Putamen (tissue), 1 donor: Measurements from ENCODE around the gene CBLIF.
"Not testable (repeated sequence)": the region's sequence is repeated elsewhere in the genome, so short reads cannot be mapped to it uniquely, and the experiment has no call there.

ENCODE experiments used
- DNase-seq: peaks from one replicate; pipeline ENCODE4 v3.0.0-alpha.2; 2016; ENCODE audit warnings: low spot score

Gene CBLIF

DNA sequence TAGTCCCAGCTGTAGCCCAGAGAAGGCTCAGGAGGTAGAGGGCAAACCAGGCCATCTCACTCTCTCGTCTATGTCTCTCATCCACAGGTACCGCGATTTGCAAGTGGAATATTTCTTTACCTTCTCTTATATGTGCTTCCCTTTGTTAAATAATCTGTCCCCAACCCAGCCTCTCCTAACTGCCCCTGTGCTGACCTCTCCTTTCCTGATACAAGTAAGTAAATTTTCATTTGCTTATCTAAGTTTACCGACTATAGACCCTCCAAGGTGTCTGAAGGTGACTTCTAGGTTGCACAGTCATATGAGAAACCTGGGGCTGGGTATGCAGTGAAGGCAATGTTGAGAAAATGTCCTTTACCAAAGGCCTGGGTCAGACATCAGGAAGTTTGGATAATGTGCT, at the start of gene CBLIF:
Gene CBLIF, minus strand, starts transcription at position 101 of the 400 bp plus-strand sequence. Its CDS starts 46 bp downstream, at position 55.
- DNase-seq = no peak

DNA sequence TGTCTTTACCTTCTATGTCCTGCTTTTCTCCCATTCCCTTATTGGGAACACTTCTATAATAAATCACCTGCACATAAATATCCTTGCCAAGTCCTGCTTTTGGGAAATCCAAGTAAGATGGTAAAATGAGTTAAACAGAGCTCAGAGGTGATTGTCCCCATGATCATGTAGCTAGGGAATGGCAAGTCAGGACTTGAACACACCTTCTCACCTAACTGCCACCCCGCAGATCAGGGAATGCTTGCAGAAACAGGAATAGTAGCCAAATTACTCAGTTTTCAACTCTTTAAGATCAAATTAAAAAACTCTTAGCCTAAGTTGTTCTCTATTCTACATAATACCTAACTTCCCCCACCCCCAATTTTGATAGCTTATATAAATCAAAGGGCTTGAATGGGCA, 49.3 kb upstream of the CBLIF start:
- DNase-seq = no peak

DNA sequence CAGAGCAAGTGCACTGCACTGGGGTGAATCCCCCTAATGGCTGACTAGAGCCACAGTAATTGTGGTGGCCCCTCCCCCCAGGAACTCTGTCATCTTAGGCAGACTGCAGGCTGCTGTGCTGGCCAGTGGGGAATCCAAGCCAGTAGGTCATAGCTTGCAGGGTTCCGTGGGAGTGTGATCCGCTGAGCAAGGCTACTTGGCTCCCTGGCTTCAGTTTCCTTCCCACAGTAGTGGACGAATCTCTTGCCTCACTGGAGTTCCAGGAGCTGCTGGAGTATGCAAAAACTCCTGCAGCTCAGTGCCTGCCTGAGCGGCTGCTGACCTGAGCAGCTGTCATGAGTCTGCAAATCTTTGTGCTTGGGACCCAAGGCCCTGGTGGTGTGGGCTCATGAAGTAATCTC, 46.5 kb upstream of the CBLIF start:
- no peak for DNase-seq

DNA sequence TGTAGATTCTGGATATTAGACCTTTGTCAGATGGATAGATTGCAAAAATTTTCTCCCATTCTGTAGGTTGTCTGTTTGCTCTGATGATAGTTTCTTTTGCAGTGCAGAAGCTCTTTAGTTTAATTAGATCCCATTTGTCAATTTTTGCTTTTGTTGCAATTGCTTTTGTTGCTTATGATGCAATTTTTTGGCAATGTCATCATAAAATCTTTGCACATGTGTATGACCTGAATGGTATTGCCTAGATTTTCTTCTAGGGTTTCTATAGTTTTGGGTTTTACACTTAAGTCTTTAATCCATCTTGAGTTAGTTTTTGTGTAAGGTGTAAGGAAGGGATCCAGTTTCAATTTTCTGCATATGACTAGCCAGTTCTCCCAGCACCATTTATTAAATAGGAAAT, 41.9 kb upstream of the CBLIF start:
- DNase-seq = not testable (repeated sequence)

DNA sequence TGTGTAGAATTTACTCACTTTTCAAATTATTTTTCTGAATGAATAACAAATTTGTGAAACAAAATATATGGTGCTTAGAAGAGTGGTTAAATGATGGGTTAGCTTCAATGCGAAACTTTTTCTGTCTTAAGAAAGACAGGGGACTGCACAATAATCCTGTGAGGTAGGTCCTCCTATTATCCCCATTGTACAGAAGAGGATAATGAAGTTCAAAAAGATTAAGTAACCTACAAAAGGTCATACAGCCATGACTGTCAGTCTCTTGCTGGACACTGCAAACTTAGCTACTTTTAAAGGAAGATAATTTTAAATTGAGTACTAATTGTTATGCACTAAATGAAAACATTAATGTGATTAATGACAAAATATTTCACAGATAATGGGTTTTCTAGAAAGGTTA, 38.3 kb upstream of the CBLIF start:
- no peak for DNase-seq

DNA sequence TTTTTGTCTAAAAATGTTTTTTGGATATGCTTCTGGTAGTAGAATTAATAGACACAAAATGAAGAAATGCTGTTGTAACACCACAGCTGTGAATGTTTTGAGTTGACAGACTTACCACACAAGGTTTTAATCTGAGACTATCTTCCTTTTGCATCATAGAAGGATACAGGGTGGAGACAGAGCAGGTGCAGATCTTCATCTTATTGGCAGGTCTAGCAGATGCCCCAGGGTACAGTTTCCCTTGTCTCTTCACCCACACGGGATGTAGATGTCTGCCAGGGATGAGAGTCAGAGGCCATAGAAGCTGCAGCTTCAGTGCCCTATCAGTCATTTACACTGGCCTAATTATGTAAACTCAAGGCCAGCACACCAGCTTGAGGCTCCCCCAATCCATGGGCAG, 34.3 kb upstream of the CBLIF start:
- DNase-seq = no peak

DNA sequence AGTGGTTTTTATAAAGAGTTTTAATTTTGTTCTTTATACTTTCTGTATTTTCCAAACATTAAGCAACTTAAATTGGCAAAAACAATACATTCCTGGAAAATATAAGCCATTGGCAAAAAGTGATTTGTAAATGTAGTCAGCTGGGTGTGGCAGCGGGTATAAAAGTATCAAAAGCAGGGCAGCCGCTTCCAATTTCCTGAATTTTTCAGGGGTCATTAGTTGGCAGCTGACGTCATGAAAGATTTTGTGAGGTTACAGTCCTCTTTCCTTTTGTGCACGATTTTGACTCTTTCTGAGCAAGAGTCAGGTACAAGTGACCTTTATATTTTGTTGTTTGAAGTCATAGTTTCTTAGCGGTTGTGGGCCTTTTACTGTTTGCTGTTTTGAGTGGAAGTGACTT, 33.3 kb upstream of the CBLIF start, which contains the start of gene OOSP3:
Gene OOSP3, plus strand, starts transcription at position 208 of the 400 bp plus-strand sequence. Its CDS starts 27 bp downstream, at position 235.
- DNase-seq = no peak

DNA sequence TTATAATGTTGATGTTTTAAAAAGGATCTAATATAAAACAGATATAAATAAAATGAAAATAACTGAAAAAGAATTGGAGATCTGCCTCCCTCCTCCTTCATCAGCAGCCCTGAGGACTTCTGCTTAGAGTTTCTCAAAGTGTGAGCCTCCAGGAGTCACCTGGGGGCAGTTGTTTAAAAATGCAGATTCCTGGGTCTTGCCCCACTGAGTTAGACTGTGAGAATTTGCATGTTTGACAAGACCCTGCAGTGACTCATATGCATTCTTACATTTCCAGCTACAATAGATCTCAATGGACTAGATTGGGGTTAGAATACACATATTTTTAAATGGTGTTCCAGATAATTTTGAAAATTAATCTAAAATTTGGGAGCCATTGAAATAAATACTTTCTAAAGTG, 32.5 kb upstream of the CBLIF start:
- no peak for DNase-seq

DNA sequence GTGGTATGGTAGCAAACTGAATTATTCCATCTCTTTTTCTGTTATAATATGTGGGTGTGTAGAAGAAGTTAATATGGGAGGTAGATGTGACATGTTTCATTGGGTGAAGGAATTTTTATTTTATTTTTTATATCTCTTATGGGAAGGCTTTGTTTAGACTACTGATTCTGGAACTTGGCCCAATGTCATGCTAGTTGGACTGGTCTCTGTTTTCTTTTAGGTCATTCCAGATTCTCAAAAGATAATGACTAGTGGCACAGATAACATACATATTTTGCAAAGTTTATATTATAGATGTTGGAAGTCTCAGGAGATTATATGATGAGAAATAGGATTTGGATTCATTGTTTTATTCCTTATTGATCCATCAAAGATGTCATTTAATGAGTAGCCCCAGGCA, 32.0 kb upstream of the CBLIF start:
- DNase-seq = no peak

DNA sequence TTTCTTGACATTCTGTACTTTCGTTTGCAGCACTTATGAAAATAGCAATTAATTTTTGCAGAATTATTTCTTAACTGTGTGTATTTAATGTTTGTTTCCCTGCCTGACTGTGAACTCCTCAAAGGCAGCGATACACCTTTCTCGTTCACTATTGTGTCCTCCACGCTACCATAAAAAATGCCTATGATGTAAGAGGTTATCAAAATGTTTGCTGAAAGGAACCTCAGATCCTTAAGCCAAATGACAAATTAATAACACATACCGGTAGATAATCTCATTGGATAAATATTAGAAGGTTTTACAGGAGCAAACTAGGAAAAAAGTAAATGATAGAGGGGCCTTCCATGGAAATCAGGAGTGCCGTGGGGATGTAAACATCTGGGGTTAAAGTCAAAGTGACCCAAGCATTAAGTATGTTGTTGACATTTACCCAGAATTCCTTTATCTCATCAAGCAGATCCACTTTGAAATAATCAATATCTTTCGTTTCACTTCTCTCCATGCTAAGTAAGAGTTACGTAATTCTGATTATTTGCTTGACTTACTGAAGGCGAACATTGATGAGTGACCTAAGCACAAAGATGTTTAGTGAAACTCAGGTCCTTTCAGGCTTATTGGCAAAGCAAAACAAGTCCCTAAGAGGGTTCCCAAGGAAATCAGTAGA, 30.7 kb upstream of the CBLIF start:
- DNase-seq = no peak

DNA sequence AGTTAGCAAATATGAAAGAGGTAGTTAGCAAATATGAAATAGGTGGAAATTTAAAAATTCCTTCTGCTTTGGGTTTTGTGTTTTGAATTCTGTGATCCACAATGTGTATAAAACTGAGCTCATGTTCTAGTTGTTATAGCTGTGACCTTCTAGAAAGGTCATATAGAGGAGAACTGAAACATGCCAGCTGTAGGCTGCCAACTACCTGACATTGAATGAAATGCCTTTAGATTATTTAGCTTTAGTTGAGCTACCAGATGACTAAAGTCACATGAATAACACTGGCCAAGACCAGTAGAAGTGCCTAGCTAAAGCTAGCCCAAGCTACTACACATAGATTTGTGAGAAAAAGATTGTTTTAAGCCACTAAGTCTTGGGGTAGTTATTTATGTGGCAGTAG, 26.8 kb upstream of the CBLIF start:
- no peak for DNase-seq

DNA sequence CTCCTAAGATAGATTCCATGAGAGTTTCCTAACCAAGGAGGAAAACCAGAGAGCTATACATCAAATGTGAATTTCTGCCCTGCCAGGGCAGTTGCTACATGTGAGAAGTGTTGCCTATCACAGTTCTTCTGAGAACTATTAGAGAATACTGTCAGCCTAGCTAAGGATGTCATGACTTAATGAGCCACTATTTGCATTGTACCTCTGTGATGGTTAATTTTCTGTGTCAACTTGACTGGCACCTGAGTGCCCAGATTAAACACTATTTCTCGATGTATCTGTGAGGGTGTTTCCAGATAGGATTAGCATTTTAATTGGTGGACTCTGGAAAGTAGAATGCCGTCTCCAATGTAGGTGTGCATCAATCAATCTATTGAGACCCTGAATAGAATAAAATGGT, 22.6 kb upstream of the CBLIF start:
- DNase-seq = no peak

DNA sequence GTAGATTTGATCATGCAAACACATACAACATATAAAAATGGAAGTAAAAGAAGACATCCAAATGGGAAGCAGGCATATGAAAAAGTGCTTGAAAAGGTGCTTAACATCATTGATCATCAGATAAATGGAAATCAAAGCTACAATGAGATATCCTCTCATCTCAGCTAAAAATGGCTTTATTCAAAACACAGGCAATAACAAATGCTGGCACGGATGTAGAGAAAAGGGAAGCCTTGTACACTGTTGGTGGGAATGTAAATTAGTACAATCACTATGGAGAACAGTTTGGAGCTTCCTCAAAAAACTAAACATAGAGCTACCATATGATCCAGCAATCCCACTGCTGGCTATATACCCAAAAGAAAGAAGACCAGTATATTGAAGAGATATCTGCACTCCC, 21.5 kb upstream of the CBLIF start:
- no peak for DNase-seq

DNA sequence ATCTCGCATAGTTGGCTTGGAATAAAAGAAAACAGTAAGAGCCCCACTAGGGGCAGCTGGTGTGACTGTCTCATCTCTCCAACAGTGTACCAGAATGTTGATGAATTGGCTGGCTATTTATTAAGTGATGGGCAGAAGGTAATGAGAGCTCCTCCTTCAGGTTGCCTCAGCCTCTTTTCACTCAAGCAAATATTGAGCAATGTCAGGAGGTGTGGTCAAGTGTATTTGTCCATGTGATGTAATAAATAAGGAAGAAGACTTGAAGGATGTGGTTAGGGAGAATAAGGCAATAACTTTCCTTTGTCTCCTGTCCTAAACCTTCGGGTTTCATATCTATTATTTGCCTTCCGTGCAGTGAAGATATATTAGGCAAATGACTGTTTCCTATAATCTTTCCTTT, 21.1 kb upstream of the CBLIF start, which contains the start of gene TCN1:
Gene TCN1, minus strand, starts transcription at position 91 of the 400 bp plus-strand sequence. Its CDS starts 17 bp downstream, at position 74.
- no peak for DNase-seq

DNA sequence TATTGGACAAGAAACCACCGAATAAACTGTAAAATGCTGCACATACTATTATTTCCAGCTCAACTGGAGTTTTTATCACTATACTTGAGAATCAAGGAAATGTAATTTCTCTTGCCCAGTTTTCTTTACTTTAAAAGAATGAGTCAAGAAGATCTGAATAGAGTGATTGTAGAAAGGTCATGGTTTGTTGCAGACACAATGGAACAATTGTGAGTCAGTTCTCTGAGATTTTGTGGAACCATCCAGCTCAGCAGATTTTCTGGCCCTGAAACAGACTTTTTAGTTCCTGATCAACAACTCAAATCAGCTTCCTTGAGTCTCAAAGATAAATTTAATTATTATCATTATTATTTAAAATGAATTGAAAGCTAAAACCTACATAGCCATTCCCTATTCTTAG, 19.7 kb upstream of the CBLIF start:
- no peak for DNase-seq

DNA sequence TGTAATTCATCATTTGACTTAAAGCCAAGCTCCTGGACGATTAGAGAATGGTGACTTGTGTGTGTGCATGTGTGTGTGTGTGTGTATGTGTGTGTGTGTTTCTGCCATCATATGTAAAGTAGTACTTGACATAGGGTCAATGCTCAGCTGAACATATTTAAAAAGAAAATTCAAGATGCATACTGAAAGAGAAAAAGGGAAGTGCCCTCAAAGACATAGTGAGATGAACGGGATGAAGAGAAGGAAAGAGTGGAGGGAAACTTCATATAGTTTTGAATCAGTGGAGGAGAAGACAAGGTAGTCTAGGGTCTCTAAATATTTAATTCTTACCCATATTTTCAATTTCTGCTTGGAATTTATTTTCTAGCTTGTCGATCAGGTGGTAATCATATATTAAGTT, 17.0 kb upstream of the CBLIF start:
- DNase-seq = no peak

DNA sequence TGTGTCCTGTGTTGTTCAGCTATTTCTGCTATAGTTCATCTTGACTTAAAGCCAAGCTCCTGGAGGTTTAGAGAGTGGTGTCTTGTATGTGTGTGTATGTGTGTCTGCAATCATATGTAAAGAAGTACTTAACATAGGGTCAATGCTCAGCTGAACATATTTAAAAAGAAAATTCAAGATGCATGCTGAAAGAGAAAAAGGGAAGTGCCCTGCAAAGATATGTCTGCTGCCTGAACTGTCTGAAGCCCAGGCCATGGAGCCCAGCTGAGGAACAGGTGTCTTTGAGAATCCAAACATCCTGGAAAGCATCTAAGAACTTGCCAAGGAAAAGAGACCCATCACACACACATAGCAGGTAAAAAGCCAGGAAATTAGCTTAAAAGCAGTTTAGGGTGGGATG, 14.4 kb upstream of the CBLIF start:
- no peak for DNase-seq

DNA sequence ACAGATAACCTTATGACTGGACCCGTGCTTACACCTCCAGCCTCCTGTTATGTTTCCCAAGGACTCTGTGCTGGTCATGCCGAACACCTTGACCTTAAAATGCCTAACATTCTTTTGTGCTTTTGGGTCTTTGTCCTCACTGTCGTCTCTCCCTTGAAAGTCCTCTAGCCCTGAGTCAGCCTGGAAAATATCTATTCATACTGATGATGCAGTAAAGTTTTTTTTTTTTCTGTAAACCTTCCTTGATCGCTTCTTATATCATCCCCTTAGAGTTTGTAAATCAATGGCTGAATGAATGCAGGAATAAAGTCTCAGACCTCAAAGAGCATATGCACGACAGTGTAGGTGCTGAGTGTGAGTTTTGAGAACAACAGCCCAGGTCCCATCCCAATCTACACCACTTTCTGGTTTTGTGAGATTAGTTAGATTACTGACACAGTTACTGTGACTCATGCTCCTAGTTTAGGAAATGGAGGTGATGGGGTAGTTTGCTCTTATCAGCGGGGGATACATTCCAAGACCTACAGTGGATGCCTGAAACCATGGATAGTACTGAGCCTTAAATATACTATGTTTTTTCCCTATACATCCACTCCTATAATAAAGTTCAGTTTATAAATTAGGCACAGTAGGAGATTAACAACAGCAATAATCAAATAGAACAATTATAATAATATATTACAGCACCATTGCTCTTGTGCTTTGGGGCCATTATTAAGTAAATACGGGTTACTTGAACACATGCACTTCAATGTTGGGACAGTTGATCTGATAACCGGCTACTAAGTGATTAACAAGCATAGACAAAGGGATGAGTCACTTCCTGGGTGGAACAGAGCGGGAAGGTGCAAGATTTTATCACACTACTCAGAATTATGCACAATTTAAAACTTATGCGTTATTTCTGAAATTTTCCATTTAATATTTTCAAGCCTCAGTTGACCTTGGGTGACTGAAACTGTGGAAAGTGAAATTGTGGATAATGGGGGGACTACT, 12.4 kb upstream of the CBLIF start:
- DNase-seq = no peak

DNA sequence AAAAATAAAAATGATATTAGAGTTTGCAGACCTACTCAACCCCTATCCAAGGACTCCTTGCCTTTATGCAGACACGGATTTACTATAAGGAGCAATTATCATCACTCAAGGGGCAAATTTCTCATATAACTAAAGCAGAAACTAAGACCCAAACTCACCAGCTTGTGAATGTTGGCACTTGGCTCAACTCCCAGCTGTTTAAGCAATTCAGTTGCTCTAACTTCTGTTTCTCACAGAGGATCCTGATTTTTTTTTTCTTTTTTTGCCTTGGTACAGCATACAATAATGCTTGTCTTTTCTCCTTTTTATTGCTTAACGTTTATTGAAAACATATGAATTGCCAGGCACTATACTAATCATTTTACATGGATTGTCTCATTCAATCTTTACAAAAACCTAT, 9.6 kb upstream of the CBLIF start:
- DNase-seq = no peak

DNA sequence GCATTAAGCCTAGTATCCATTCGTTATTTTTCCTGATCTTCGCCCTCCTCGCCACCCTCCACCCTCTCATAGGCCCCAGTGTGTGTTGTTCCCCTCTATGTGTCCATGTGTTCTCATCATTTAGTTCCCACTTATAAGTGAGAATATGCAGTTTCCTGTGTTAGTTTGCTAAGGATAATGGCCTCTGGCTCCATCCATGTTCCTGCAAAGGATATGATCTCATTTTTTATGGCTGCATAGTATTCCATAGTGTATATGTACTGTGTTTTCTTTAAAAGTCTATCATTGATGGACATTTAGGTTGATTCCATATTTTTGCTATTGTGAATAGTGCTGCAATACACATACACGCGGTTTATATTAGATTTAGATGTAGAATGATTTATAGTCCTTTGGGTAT, 6.1 kb upstream of the CBLIF start:
- DNase-seq = not testable (repeated sequence)

DNA sequence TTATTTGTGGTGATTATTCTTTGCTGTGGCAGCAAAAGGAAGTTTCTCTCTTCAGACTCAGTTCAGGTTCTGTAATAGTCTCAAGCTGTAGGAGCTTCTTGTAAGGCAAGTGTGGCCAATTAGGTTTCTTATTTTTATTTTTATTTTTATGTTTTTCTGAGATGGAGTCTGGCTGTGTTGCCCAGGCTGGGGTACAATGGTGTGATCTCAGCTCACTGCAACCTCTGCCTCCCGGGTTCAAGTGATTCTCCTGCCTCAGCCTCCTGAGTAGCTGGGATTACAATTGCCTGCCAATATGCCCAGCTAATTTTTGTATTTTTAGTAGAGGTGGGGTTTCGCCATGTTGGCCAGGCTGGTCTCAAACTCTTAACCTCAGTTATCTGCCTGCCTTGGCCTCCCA, 4.3 kb upstream of the CBLIF start:
- not testable (repeated sequence) for DNase-seq

DNA sequence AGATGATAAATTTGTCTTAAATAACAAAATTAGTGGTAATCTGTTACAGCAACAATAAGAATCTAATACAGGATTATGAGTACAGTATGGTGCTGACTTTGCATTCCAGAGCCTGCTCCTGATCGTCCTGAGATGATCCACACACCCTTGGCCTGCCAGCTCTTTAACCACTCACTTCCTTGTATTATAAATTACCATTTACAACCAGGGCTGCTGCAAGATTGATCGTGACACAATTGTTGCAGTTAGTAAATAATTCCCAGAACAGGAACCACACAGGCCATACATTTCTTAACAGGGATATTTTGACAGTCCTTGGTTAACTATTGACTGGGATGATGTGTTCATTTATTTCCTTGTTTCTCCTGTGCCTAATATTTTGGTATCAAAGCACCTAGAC, 3.8 kb upstream of the CBLIF start:
- DNase-seq = no peak

DNA sequence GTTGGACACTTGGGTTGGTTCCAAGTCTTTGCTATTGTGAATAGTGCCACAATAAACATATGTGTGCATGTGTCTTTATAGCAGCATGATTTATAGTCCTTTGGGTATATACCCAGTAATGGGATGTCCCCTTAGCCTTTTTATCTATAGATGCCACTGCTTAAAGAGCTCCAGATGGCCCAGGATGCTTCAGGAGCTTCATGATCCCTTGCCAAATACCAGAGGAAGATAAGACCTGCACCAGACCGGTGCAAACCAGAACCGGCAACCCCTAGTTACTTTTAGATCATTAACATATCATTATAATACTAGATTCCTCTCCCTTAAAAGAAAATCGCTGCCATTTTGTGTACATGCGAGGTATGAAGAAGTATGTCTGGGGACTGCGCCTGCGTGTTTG, 3.1 kb upstream of the CBLIF start:
- DNase-seq = not testable (repeated sequence)
